HepG2 (cell line): ENCODE measurements around the gene C11orf68. TPM values are rescaled to one million over a fixed set of nuclear protein-coding genes. Genes with fewer than 3 reads are reported as not detected.

Source experiments
- DMAP1 ChIP-seq: IDR thresholded peaks from 2 replicates; pipeline ENCODE4 v1.6.1; 2016
- IKZF1 ChIP-seq: fragments of 450-650 bp; IDR thresholded peaks from 2 replicates; pipeline ENCODE4 v1.7.1; 2016
- KLF12 ChIP-seq: sonication (generic); formaldehyde crosslinking; IDR thresholded peaks from 2 replicates; pipeline ENCODE4 v1.4.0; 2020; ENCODE audit warnings: missing genetic modification reagents, borderline replicate concordance
- PCBP1 ChIP-seq: fragments of 200-400 bp; formaldehyde crosslinking; IDR thresholded peaks from 2 replicates; pipeline ENCODE4 v1.6.1; 2017; ENCODE audit warnings: mild to moderate bottlenecking, low read depth, low read length, borderline replicate concordance
- RELA ChIP-seq: sonication (generic); formaldehyde crosslinking; IDR thresholded peaks from 2 replicates; pipeline ENCODE4 v1.4.0; 2020; ENCODE audit warnings: missing genetic modification reagents
- SATB2 ChIP-seq: sonication (generic); formaldehyde crosslinking; IDR thresholded peaks from 2 replicates; pipeline ENCODE4 v1.5.0; 2020; ENCODE audit warnings: missing genetic modification reagents
- SIX1 ChIP-seq: sonication (generic); formaldehyde crosslinking; IDR thresholded peaks from 2 replicates; pipeline ENCODE4 v1.4.0; 2020; ENCODE audit warnings: missing genetic modification reagents, borderline replicate concordance
- TEAD2 ChIP-seq: sonication (generic); formaldehyde crosslinking; IDR thresholded peaks from 2 replicates; pipeline ENCODE4 v1.9.0; 2021; ENCODE audit warnings: missing genetic modification reagents
- ZKSCAN1 ChIP-seq: fragments of 150-350 bp; IDR thresholded peaks from 2 replicates; pipeline ENCODE4 v1.6.1; 2014; ENCODE audit warnings: low read length
- ZNF207 ChIP-seq: fragments of 450-650 bp; IDR thresholded peaks from 2 replicates; pipeline ENCODE4 v1.6.1; 2016; ENCODE audit warnings: antibody characterized with exemption, borderline replicate concordance
- ZNF331 ChIP-seq: sonication (generic); formaldehyde crosslinking; IDR thresholded peaks from 2 replicates; pipeline ENCODE4 v1.4.0; 2020; ENCODE audit warnings: missing genetic modification reagents
- ZNF432 ChIP-seq: sonication (generic); formaldehyde crosslinking; IDR thresholded peaks from 2 replicates; pipeline ENCODE4 v1.5.0; 2020; ENCODE audit warnings: missing genetic modification reagents, mild to moderate bottlenecking, borderline replicate concordance
- ZNF44 ChIP-seq: sonication (generic); formaldehyde crosslinking; IDR thresholded peaks from 2 replicates; pipeline ENCODE4 v1.5.1; 2020; ENCODE audit warnings: mild to moderate bottlenecking, missing genetic modification reagents
- ZNF549 ChIP-seq: sonication (generic); formaldehyde crosslinking; IDR thresholded peaks from 2 replicates; pipeline ENCODE4 v1.5.0; 2020; ENCODE audit warnings: missing genetic modification reagents
- ZNF652 ChIP-seq: IDR thresholded peaks from 2 replicates; pipeline ENCODE4 v1.6.1; 2016; ENCODE audit warnings: low read depth, borderline replicate concordance
- ZNF7 ChIP-seq: IDR thresholded peaks from 2 replicates; pipeline ENCODE4 v1.6.1; 2016; ENCODE audit warnings: missing biosample characterization, missing genetic modification reagents
- ZNF768 ChIP-seq: sonication (generic); formaldehyde crosslinking; IDR thresholded peaks from 2 replicates; pipeline ENCODE4 v1.4.0; 2020; ENCODE audit warnings: missing genetic modification reagents
- ZNF792 ChIP-seq: IDR thresholded peaks from 2 replicates; pipeline ENCODE4 v1.6.1; 2016
- ZZZ3 ChIP-seq: sonication (generic); formaldehyde crosslinking; IDR thresholded peaks from 2 replicates; pipeline ENCODE4 v1.4.0; 2020; ENCODE audit warnings: missing genetic modification reagents, mild to moderate bottlenecking, borderline replicate concordance
- polyA plus RNA-seq, 8 experiments: library from polyadenylated mRNA; depleted of rRNA in 3 of 8; stranded (reverse) in 7 of 8; unstranded in 1 of 8; fragments of >200 nt; fragmentation: Illumina TruSeq in 4 of 8; extraction: Trizol in 4 of 8; gene quantifications; 2 replicates each; pipeline versions ENCODE4 v1.2.1 to v1.2.3, GENCODE V29; 2011 to 2016; ENCODE audit warnings: low read depth in 4 of 8, missing spikeins in 1 of 8, mixed read lengths in 1 of 8; ENCODE audit not compliant: insufficient read depth in 1 of 8
- total RNA-seq, 5 experiments: library from RNA; depleted of rRNA; stranded (reverse); fragments of >200 nt; fragmentation: Illumina TruSeq; extraction: Trizol; gene quantifications; 2 replicates each; pipeline ENCODE4 v1.2.3, GENCODE V29; 2016; ENCODE audit warnings: low read depth in 1 of 5
- TF ChIP-seq, protein P1 (sequence below): IDR thresholded peaks from 2 replicates; pipeline ENCODE4 v1.6.1; 2012; ENCODE audit warnings: low read depth, low read length, improper control_type of control experiment
- TF ChIP-seq, protein P2 (sequence below): sonication (generic); formaldehyde crosslinking; IDR thresholded peaks from 2 replicates; pipeline ENCODE4 v1.4.0; 2020; ENCODE audit warnings: missing genetic modification reagents, borderline replicate concordance
- TF ChIP-seq, protein P3 (sequence below): sonication (generic); formaldehyde crosslinking; IDR thresholded peaks from 2 replicates; pipeline ENCODE4 v1.5.1; 2020; ENCODE audit warnings: missing genetic modification reagents, mild to moderate bottlenecking, borderline replicate concordance

The C11orf68 gene
- total and polyA plus RNA-seq, 2 of the 13 experiments (the other 11 are each of a cell fraction or from before 2014, with no cell fraction given), result 8.4 to 28.3 TPM

DNA sequence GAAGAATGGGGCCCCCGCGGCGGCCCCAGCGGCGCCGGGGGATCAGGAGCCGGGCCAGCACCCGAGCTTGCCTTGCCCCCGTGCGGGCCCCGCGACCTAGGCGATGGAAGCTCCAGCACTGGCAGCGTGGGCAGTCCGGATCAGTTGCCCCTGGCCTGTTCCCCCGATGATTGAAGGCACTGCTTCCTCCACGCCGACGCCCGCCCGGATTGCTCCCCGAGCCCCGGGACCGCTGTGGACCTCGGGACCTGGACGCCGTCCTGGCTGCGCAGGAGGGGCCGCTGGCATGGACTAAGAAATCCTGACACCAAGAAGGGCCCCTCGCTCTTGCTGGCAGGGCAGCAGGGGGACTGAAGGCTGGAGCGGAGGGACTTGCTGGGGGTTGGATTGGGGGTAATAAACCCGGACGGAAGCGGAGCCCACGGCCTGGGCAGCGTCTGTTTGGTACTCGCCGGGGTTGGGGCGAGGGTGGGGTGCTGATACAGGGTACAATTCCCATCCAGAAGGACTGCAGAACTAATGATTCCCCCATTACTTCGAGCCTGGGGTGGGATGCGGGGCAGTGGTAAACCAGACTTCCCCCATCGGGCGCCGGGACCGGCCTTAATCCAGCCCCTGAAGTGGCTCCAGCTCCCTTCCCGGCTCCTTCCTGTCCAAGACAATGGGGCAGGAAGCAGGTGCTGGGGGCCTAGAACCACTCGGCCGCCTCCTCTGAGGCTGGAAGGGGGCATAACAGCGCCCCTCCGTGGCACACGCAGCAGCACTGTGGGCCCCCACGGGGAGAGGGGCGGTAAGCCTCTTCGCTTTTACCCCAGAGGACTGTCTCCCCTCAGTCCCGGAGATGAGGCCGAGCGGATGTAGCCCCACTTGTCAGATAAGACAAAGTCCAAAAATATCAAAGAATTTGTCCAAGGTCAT, 27.4 kb downstream of the C11orf68 start (continued):
- TF ChIP-seq ZZZ3 (CRISPR knock-in tag), result no peak
- TF ChIP-seq, protein P1, sequence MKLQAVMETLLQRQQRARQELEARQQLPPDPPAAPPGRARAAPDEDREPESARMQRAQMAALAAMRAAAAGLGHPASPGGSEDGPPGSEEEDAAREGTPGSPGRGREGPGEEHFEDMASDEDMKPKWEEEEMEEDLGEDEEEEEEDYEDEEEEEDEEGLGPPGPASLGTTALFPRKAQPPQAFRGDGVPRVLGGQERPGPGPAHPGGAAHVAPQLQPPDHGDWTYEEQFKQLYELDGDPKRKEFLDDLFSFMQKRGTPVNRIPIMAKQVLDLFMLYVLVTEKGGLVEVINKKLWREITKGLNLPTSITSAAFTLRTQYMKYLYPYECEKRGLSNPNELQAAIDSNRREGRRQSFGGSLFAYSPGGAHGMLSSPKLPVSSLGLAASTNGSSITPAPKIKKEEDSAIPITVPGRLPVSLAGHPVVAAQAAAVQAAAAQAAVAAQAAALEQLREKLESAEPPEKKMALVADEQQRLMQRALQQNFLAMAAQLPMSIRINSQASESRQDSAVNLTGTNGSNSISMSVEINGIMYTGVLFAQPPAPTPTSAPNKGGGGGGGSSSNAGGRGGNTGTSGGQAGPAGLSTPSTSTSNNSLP, result peak; percentile 22; the same call in 1 of the 2 replicates
- TF ChIP-seq, protein P2, sequence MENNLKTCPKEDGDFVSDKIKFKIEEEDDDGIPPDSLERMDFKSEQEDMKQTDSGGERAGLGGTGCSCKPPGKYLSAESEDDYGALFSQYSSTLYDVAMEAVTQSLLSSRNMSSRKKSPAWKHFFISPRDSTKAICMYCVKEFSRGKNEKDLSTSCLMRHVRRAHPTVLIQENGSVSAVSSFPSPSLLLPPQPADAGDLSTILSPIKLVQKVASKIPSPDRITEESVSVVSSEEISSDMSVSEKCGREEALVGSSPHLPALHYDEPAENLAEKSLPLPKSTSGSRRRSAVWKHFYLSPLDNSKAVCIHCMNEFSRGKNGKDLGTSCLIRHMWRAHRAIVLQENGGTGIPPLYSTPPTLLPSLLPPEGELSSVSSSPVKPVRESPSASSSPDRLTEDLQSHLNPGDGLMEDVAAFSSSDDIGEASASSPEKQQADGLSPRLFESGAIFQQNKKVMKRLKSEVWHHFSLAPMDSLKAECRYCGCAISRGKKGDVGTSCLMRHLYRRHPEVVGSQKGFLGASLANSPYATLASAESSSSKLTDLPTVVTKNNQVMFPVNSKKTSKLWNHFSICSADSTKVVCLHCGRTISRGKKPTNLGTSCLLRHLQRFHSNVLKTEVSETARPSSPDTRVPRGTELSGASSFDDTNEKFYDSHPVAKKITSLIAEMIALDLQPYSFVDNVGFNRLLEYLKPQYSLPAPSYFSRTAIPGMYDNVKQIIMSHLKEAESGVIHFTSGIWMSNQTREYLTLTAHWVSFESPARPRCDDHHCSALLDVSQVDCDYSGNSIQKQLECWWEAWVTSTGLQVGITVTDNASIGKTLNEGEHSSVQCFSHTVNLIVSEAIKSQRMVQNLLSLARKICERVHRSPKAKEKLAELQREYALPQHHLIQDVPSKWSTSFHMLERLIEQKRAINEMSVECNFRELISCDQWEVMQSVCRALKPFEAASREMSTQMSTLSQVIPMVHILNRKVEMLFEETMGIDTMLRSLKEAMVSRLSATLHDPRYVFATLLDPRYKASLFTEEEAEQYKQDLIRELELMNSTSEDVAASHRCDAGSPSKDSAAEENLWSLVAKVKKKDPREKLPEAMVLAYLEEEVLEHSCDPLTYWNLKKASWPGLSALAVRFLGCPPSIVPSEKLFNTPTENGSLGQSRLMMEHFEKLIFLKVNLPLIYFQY, result 0 out of 2 replicates have a peak, but pooled peaks have one; percentile 19
- no peak for TF ChIP-seq TEAD2
- no peak for TF ChIP-seq IKZF1
- TF ChIP-seq DMAP1, result no peak
- TF ChIP-seq ZNF792, result no peak; the same call in 1 of the 2 replicates
- no peak for TF ChIP-seq ZNF7 (CRISPR knock-in tag)
- TF ChIP-seq PCBP1, result 0 out of 2 replicates have a peak, but pooled peaks have one; percentile 63
- TF ChIP-seq, protein P3, sequence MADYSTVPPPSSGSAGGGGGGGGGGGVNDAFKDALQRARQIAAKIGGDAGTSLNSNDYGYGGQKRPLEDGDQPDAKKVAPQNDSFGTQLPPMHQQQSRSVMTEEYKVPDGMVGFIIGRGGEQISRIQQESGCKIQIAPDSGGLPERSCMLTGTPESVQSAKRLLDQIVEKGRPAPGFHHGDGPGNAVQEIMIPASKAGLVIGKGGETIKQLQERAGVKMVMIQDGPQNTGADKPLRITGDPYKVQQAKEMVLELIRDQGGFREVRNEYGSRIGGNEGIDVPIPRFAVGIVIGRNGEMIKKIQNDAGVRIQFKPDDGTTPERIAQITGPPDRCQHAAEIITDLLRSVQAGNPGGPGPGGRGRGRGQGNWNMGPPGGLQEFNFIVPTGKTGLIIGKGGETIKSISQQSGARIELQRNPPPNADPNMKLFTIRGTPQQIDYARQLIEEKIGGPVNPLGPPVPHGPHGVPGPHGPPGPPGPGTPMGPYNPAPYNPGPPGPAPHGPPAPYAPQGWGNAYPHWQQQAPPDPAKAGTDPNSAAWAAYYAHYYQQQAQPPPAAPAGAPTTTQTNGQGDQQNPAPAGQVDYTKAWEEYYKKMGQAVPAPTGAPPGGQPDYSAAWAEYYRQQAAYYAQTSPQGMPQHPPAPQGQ, result no peak
- no peak; the same call in 1 of the 2 replicates for TF ChIP-seq ZNF768 (CRISPR knock-in tag)
- no peak for TF ChIP-seq ZKSCAN1
- TF ChIP-seq ZNF549, result no peak
- no peak for TF ChIP-seq ZNF652 (CRISPR knock-in tag)
- TF ChIP-seq ZNF207, result no peak
- TF ChIP-seq SIX1, result no peak
- no peak for TF ChIP-seq ZNF44
- TF ChIP-seq ZNF331 (CRISPR knock-in tag), result no peak
- 0 out of 2 replicates have a peak, but pooled peaks have one; percentile 55 for TF ChIP-seq KLF12 (CRISPR knock-in tag)
- no peak for TF ChIP-seq SATB2 (CRISPR knock-in tag)
- TF ChIP-seq ZNF432, result no peak
- no peak for TF ChIP-seq RELA (CRISPR knock-in tag)
